GM12874 (cell line): ENCODE measurements around the gene RNF5.

Source experiments
- TF ChIP-seq, protein P1 (sequence below): IDR thresholded peaks from 2 replicates; pipeline ENCODE4 v1.5.1; 2011; ENCODE audit warnings: low read depth, mild to moderate bottlenecking, control low read depth, low read length, moderate library complexity; ENCODE audit not compliant: insufficient read depth

RNF5 gene

DNA sequence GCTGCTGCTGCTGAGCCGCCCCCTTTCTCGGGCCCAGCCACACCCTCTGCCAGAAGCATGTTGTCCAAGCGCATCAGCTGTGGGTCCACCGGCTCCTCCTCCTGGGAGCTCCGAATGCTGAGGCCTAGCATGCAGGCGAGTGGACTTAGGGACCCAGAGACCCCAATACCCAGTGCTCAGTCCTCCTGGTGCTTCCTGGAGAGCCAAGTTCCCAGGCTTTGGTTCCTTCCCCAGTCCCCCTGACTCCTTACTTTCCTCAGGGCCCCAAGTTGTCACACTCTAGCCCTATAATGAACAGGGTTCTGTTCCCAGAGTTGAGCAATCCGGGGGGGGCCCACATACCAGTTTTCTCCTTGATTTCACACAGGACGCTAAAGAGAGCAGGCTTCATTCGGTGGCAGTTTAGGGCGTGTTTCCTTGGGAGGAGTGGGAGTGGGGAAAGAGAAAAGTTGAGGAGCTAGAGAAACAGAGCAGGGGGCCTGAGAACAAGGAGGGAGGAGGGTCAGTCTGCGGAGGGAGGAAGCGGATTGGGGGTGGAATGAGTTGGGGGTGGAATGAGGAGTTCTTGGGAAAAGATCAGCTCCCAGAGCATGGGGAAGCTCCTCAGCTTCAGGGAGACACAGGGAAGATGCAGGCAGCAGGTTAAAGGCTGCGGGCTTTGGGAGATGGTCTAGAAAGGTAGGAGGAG lies 10.3 kb downstream of the RNF5 start:
- TF ChIP-seq, protein P1, sequence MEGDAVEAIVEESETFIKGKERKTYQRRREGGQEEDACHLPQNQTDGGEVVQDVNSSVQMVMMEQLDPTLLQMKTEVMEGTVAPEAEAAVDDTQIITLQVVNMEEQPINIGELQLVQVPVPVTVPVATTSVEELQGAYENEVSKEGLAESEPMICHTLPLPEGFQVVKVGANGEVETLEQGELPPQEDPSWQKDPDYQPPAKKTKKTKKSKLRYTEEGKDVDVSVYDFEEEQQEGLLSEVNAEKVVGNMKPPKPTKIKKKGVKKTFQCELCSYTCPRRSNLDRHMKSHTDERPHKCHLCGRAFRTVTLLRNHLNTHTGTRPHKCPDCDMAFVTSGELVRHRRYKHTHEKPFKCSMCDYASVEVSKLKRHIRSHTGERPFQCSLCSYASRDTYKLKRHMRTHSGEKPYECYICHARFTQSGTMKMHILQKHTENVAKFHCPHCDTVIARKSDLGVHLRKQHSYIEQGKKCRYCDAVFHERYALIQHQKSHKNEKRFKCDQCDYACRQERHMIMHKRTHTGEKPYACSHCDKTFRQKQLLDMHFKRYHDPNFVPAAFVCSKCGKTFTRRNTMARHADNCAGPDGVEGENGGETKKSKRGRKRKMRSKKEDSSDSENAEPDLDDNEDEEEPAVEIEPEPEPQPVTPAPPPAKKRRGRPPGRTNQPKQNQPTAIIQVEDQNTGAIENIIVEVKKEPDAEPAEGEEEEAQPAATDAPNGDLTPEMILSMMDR, result no peak

DNA sequence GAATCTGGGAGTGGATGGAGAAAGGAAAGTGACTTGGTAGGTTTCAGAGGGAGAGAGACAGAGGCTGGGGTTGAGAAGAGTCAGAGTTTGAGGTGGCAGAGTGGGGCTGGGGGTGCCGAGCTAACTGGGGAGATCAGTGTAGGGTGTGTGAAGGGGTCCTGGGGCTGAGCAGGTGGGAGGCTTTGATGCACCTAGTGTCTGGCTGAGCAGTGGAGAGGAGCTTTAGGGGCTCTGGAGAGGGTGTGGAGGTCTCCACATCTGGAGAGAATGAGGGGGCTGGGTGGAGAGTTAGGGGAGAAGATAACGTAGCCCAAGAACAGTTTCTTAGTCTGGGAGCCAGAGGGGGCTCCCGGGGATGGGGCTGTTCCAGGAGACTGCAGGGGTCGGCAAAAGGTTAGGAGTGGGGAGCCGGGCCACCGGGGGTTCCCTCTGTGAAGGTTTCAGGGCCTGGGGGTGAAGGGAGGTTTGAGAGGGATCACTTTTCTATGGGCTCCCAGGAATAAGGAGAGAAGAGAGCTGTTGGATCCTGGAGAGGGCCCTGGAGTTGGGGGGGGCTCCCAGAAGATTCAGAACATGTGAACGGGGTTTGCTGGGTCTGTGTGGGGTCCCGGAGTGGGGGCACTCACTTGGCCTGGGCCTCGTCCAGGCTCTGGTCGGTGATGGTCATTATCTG lies 11.0 kb downstream of the RNF5 start:
- TF ChIP-seq, protein P1, result no peak

DNA sequence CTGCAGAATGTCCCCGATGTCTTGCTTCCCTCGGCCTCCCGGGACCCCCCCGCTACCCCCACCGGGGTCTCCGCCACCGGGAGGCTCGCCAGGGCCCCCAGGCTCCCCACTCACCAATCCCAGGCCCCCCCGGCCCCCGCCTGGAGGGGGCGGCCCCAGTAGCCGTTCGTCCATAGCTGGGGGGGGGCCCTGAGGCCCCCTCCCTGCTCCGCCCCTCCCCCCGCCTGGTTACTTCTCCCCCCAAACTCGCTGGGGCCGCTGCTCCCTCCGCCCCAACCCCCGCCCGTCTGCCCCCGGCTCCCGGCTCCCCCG lies 11.5 kb downstream of the RNF5 start:
- TF ChIP-seq, protein P1, result no peak

- TF ChIP-seq, protein P1, result no peak
Measured at GRCh38 chr6:32190054-32190851, 12.0 kb downstream of the RNF5 start, which contains the start of gene PBX2. TSS of gene PBX2 (minus strand) at chr6:32190202. CDS start at chr6:32189915, 287 bp downstream.

- TF ChIP-seq, protein P1, result no peak
Measured at GRCh38 chr6:32190911-32191677, 12.9 kb downstream of the RNF5 start.

- TF ChIP-seq, protein P1, result no peak
Measured at GRCh38 chr6:32191696-32192607, 13.7 kb downstream of the RNF5 start.
